Upper lobe of left lung (tissue), 6 donors: ENCODE data around the gene KRT40. TPM values are rescaled to one million over a fixed set of nuclear protein-coding genes. Genes with fewer than 3 reads are reported as not detected.
A peak's percentile ranks its signal among the peaks of the same experiment; 100 is the strongest.

Experiments used
- ATAC-seq, 2 donors: fragments of 200-7000 bp; cut with Tn5 transposase; one replicate each; pipeline ENCODE4 v1.9.1; 2022; ENCODE audit warnings: mild to moderate bottlenecking in 2 of 2, moderate library complexity in 2 of 2; ENCODE audit not compliant: low FRiP score in 2 of 2
- DNase-seq, 2 donors: peaks; one replicate each; pipeline ENCODE4 v3.0.0-alpha.2; 2019 to 2020
- H3K27ac ChIP-seq, 4 donors: fragments of 200-600 bp; sonication (generic); one replicate each; pipeline ENCODE4 v1.5.1; 2016 to 2019
- H3K27me3 ChIP-seq, 4 donors: fragments of 200-600 bp; sonication (generic); one replicate each; pipeline ENCODE4 v1.5.1; 2017 to 2019
- H3K36me3 ChIP-seq, 4 donors: fragments of 200-600 bp; sonication (generic); one replicate each; pipeline ENCODE4 v1.5.1; 2016 to 2019
- H3K4me1 ChIP-seq, 4 donors: fragments of 200-600 bp; sonication (generic); one replicate each; pipeline ENCODE4 v1.5.1; 2018 to 2019
- H3K4me3 ChIP-seq, 4 donors: fragments of 200-600 bp; sonication (generic); one replicate each; pipeline ENCODE4 v1.5.1; 2017 to 2019; ENCODE audit warnings: mild to moderate bottlenecking in 2 of 4, moderate library complexity in 1 of 4
- H3K9me3 ChIP-seq, 4 donors: fragments of 200-600 bp; sonication (generic); one replicate each; pipeline ENCODE4 v1.5.1; 2018 to 2019
- EP300 ChIP-seq, 4 donors: sonication (generic); formaldehyde crosslinking; IDR thresholded peaks; one replicate each; pipeline ENCODE4 v1.5.1; 2017; ENCODE audit warnings: antibody characterized with exemption in 4 of 4, control low read depth in 2 of 4
- POLR2A ChIP-seq, 4 donors: fragments of 450-650 bp; IDR thresholded peaks; one replicate each; pipeline ENCODE4 v1.5.1; 2016 to 2017; ENCODE audit warnings: antibody characterized with exemption in 4 of 4, mild to moderate bottlenecking in 2 of 4
- POLR2AphosphoS5 ChIP-seq, 2 donors: sonication (generic); formaldehyde crosslinking; IDR thresholded peaks; one replicate each; pipeline ENCODE4 v1.5.1; 2017; ENCODE audit warnings: antibody characterized with exemption in 2 of 2
- WGBS, 2 donors: methylation state at CpG; one replicate each; pipeline ENCODE4 v1.1.5; 2017 to 2018; 5-methylcytosine and 5-hydroxymethylcytosine counted together
- total RNA-seq, 6 donors: library from RNA; depleted of rRNA in 4 of 6; stranded (reverse); fragments of >200 nt in 4 of 6; gene quantifications; one replicate each; pipeline versions ENCODE4 v1.1.0 to v1.2.1, GENCODE V29; 2016 to 2021
- TF ChIP-seq, protein P1 (sequence below), 6 experiments: fragments of 450-650 bp in 4 of 6; fragments of 200-600 bp in 2 of 6; sonication (generic) in 2 of 6; IDR thresholded peaks; one replicate each; pipeline ENCODE4 v1.5.1; 2016 to 2019; ENCODE audit warnings: antibody characterized with exemption in 6 of 6
- donor health status: DM: no; HTN: no; CAD: no; lungs with moderate emphysema.
- donor health status: DM: no; HTN: yes; CAD: no; lungs with severe emphysema.

Gene KRT40
- total RNA-seq: under 1 TPM in 1 of 6 donors, not detected in 5; 0.24 TPM

DNA sequence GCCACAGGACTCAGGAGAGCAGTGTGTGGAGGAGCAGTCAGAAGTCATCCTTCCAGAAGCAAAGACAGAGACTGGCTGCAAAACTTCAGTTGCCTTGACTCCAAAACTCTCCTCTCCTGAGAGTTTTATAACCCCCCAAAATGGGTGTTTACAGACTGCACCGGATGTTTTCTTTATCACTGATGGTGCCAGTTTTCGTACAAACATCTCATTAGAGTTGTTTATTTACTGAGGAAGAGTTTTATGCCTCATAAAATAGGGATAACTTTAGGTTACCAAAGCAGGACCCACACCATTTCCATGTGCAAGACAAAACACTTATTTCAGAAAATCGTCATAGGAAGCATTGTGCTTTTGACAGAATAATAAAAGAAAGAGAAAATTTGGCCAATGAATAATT, at the start of gene KRT40:
Gene KRT40, minus strand, starts transcription at position 101 of the 400 bp plus-strand sequence. Its CDS starts 53 bp downstream, at position 48.
- no peak within 1 kb of the TSS for H3K27ac ChIP-seq
- ATAC-seq (no peak), DNase-seq (no peak)
- no peaks in the 10 kb centered on the region for H3K4me1 ChIP-seq
- no peak within 1 kb of the TSS for H3K4me3 ChIP-seq
- TF ChIP-seq POLR2A (IDR thresholded peaks at IDR 0.05) (no peak), EP300 (IDR thresholded peaks at IDR 0.05) (no peak), POLR2AphosphoS5 (IDR thresholded peaks at IDR 0.05) (no peak)
- TF ChIP-seq, protein P1, sequence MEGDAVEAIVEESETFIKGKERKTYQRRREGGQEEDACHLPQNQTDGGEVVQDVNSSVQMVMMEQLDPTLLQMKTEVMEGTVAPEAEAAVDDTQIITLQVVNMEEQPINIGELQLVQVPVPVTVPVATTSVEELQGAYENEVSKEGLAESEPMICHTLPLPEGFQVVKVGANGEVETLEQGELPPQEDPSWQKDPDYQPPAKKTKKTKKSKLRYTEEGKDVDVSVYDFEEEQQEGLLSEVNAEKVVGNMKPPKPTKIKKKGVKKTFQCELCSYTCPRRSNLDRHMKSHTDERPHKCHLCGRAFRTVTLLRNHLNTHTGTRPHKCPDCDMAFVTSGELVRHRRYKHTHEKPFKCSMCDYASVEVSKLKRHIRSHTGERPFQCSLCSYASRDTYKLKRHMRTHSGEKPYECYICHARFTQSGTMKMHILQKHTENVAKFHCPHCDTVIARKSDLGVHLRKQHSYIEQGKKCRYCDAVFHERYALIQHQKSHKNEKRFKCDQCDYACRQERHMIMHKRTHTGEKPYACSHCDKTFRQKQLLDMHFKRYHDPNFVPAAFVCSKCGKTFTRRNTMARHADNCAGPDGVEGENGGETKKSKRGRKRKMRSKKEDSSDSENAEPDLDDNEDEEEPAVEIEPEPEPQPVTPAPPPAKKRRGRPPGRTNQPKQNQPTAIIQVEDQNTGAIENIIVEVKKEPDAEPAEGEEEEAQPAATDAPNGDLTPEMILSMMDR (IDR thresholded peaks at IDR 0.05): no peak
- no peaks in the 10 kb centered on the region for H3K27me3 ChIP-seq
- 61 to 72% methylated on average over 3 of the region's 3 CpGs for WGBS, 2 donors
- no peaks in the 10 kb centered on the region for H3K36me3 ChIP-seq
- no peaks in the 10 kb centered on the region for H3K9me3 ChIP-seq

DNA sequence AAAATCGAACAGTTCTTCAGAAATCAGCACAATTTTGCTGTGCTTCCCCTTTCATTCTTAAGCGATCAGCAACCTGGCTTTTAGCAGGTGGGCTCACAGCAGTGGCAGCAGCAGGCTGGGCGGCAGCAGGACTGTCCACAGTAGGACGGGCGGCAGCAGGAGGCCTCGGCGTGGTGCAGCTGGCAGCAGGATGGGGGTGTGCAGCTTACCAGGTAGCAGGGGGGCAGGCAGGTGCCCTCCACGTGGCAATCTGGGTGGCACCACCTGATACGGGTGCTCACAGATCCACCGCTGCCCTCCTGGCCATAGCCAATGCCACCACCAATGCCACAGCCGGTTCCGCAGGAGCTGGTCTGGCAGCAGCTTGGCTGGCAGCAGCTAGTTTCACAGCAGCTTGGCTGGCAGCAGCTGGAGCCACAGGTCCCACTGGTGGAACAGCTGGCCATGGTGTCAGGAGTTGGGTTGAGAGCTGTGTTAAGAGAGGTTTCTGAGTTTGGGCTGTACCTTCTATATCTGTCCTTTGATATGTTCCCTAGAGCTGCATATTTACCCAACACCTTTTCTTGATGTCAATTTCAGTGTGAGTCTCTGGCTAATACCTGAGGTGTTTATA, 45.6 kb upstream of the KRT40 start, which contains the start of gene KRTAP1-4:
Gene KRTAP1-4, minus strand, starts transcription at position 563 of the 613 bp plus-strand sequence. Its CDS starts 117 bp downstream, at position 446.
- no peak within 1 kb of the TSS for H3K27ac ChIP-seq
- H3K36me3 ChIP-seq: no peaks in the 10 kb centered on the region
- H3K27me3 ChIP-seq: no peaks in the 10 kb centered on the region
- peak in 1 of 2 donors; percentile 59 for DNase-seq
- H3K9me3 ChIP-seq: no peaks in the 10 kb centered on the region
- no peaks in the 10 kb centered on the region for H3K4me1 ChIP-seq
- TF ChIP-seq, protein P1 (IDR thresholded peaks at IDR 0.05): no peak
- TF ChIP-seq EP300 (IDR thresholded peaks at IDR 0.05) (no peak), POLR2A (IDR thresholded peaks at IDR 0.05) (no peak), POLR2AphosphoS5 (IDR thresholded peaks at IDR 0.05) (no peak)
- H3K4me3 ChIP-seq: no peak within 1 kb of the TSS
- no peak for ATAC-seq
- 74 to 82% methylated on average over 2 to 12 of the region's 12 CpGs for WGBS, 2 donors

DNA sequence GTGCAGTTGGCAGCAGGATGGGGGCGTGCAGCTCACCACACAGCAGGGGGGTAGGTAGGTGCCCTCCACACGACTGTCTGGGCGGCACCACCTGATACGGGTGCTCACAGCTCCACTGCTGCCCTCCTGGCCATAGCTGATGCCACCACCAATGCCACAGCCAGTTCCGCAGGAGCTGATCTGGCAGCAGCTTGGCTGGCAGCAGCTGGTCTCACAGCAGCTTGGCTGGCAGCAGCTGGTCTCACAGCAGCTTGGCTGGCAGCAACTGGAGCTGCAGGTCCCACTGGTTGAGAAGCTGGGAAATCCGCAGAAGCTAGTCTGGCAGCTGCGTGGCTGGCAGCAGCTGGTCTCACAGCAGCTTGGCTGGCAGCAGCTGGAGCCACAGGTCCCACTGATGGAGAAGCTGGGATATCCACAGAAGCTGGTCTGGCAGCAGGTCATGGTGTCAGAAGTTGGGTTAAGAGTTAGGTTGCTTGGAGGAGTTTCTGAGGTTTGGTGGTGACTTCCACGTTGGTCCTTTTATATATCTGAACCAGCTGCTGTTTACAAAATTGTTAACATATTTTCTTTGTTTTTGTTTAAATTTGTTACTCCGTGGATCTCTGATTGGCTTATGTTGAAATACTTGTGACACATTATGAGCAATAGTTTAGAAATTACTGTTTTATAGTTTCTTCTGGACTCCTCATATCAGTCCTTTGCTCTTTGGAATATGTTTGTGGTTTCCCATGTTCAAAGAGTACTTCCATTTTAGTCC, 42.8 kb upstream of the KRT40 start, which contains the start of gene KRTAP1-5:
Gene KRTAP1-5, minus strand, starts transcription at position 494 of the 757 bp plus-strand sequence. Its CDS starts 53 bp downstream, at position 441.
- TF ChIP-seq, protein P1 (IDR thresholded peaks at IDR 0.05): no peak
- no peak for TF ChIP-seq POLR2A (IDR thresholded peaks at IDR 0.05)
- no peak for TF ChIP-seq EP300 (IDR thresholded peaks at IDR 0.05)
- TF ChIP-seq POLR2AphosphoS5 (IDR thresholded peaks at IDR 0.05): no peak
- WGBS, 2 donors: 74 to 78% methylated on average over 5 to 8 of the region's 9 CpGs
- H3K27me3 ChIP-seq: no peaks in the 10 kb centered on the region
- no peaks in the 10 kb centered on the region for H3K9me3 ChIP-seq
- H3K27ac ChIP-seq: no peak within 1 kb of the TSS
- H3K36me3 ChIP-seq: no peaks in the 10 kb centered on the region
- H3K4me1 ChIP-seq: no peaks in the 10 kb centered on the region
- no peak within 1 kb of the TSS for H3K4me3 ChIP-seq
- DNase-seq (peak in 1 of 2 donors; percentile 36), ATAC-seq (no peak)

DNA sequence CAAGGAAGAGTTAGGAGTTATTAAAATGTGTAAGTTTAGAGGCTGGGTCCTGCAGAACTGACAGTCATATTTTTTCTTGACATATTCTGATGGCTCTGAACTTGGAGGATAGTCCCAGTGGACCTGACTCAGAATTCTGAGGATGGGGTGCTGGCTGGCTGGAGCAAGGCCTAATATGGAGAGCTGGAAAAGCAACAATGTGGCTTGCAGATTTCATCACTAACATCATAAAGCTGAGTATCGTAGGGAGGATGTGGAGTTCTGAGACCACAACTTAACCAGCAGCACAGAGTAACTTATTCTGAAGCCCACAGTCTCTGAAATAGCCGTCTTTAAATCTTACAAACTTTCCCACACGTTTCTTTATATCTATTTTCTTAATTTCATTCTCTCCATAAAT, 40.6 kb upstream of the KRT40 start:
- no peak for ATAC-seq

DNA sequence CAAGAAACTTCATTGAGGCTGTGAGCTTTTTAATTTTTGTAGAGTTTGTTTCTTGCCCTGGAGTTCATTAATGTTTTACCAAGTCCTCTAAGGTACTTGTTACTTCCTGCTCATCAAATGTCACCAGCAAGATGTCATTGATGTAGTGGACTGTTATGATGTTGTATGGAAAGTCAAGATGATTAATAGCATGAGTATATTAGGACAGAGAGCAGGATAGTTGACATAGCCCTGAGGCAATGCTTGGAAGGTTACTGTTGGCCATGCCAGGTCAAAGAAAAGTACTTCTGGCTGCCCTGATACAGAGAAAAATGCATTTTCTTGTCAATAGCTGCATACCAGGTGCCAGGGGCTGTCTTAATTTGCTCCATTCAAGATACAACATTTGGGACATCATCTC, 36.2 kb upstream of the KRT40 start:
- Histone ChIP-seq H3K4me3 (no peak overlapping the region), H3K36me3 (no peaks in the 10 kb centered on the region), H3K27ac (no peak overlapping the region), H3K4me1 (no peaks in the 10 kb centered on the region), H3K27me3 (no peaks in the 10 kb centered on the region), H3K9me3 (no peaks in the 10 kb centered on the region)
- no peak for DNase-seq
- no peak for TF ChIP-seq EP300 (IDR thresholded peaks at IDR 0.05)
- TF ChIP-seq, protein P1 (IDR thresholded peaks at IDR 0.05): no peak
- TF ChIP-seq POLR2AphosphoS5 (IDR thresholded peaks at IDR 0.05): no peak
- TF ChIP-seq POLR2A (IDR thresholded peaks at IDR 0.05): no peak
- no peak for ATAC-seq

More for the DNA sequence above, 40.6 kb upstream of the KRT40 start:
- Histone ChIP-seq H3K27ac (no peak overlapping the region), H3K9me3 (no peaks in the 10 kb centered on the region), H3K4me1 (no peaks in the 10 kb centered on the region), H3K36me3 (no peaks in the 10 kb centered on the region), H3K27me3 (no peaks in the 10 kb centered on the region), H3K4me3 (no peak overlapping the region)
- DNase-seq: no peak
- 69 to 81% methylated on average over 3 of the region's 3 CpGs for WGBS, 2 donors
- TF ChIP-seq POLR2A (IDR thresholded peaks at IDR 0.05): no peak
